GM19043 (cell line): ENCODE measurements around the gene SPTBN4.
"Not testable (repeated sequence)": the region's sequence is repeated elsewhere in the genome, so short reads cannot be mapped to it uniquely, and the experiment has no call there.

Source experiments
- ATAC-seq: cut with Tn5 transposase; IDR thresholded peaks from one replicate; pipeline ENCODE4 v1.9.1; 2021; ENCODE audit warnings: low read depth; ENCODE audit not compliant: unreplicated experiment

Gene SPTBN4

GRCh38 chr19:40555978-40556689, 89.3 kb downstream of the SPTBN4 start:
- no peak for ATAC-seq

DNA sequence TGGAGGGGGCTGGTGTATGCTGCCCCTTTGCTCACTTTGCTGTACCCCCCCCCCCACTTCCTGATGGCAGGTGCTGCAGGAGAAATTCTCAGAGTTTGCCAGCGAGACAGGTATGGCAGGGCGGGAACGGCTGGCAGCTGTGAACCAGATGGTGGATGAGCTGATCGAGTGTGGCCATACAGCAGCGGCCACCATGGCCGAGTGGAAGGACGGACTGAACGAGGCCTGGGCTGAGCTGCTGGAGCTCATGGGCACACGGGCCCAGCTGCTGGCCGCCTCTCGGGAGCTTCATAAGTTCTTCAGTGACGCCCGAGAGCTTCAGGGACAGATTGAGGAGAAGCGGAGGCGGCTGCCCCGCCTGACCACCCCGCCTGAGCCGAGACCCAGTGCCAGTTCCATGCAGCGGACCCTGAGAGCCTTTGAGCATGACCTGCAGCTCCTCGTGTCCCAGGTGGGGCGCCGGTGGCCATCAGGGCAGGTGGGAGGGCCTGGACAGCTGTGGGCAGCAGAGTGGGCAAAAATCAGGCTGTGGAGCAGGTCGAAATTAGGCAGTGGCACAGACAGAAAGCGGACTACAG, 90.2 kb downstream of the SPTBN4 start:
- no peak for ATAC-seq

- ATAC-seq: no peak
These were observed 92.6 kb downstream of the SPTBN4 start for GRCh38 chr19:40559394-40559793.

GRCh38 chr19:40560092-40560507, 93.3 kb downstream of the SPTBN4 start:
- no peak for ATAC-seq

DNA sequence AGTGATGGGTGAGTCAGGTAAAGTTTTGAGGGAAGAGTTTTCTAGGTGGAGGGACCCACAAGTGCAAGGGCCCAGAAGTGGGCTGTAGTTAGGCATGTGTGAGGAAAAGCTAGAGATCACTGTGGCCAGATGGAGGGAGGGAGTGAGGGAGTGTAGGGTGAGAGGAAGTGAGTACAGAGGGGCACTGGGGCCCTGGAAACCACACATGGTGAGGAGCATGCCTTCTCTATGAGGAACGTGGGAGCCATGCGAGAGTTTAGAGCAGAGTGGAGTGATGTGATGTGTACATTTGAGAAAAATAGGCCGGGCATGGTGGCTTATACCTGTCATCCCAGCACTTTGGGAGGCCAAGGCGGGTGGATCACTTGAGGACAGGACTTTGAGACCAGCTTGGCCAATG, 95.1 kb downstream of the SPTBN4 start:
- no peak for ATAC-seq

DNA sequence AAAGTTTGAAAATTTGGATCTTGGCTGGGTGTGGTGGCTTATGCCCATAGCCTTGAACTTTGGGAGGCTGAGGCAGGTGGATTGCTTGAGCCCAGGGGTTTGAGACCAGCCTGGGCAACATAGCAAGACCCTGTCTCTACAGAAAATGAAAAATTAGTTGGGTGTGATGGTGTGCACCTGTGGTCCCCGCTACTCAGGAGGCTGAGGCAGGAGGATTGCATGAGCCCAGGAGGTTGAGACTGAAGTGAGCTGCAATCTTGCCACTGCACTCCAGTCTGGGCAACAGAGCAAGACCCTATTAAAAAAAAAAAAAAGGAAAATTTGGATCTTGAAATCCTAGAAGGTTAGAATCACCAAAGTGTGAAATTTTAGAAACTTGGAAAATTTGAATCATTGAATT, 97.7 kb downstream of the SPTBN4 start:
- not testable (repeated sequence) for ATAC-seq

DNA sequence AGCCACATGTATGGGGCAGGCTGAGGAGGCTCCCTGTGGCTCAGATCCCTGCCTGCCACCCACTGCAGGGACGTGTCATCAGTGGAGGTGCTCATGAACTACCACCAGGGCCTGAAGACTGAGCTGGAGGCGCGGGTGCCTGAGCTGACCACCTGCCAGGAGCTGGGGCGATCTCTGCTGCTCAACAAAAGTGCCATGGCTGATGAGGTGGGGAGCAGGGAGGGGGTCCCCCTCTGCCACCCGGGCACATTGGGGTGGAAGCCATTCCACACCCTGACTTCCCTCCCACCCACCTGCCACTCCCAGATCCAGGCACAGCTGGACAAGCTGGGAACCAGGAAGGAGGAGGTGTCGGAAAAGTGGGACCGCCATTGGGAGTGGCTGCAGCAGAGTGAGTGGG, 98.6 kb downstream of the SPTBN4 start:
- no peak for ATAC-seq

GRCh38 chr19:40565910-40566495, 99.2 kb downstream of the SPTBN4 start:
- ATAC-seq: no peak

- no peak for ATAC-seq
These were observed 100.4 kb downstream of the SPTBN4 start for GRCh38 chr19:40567040-40567749.

DNA sequence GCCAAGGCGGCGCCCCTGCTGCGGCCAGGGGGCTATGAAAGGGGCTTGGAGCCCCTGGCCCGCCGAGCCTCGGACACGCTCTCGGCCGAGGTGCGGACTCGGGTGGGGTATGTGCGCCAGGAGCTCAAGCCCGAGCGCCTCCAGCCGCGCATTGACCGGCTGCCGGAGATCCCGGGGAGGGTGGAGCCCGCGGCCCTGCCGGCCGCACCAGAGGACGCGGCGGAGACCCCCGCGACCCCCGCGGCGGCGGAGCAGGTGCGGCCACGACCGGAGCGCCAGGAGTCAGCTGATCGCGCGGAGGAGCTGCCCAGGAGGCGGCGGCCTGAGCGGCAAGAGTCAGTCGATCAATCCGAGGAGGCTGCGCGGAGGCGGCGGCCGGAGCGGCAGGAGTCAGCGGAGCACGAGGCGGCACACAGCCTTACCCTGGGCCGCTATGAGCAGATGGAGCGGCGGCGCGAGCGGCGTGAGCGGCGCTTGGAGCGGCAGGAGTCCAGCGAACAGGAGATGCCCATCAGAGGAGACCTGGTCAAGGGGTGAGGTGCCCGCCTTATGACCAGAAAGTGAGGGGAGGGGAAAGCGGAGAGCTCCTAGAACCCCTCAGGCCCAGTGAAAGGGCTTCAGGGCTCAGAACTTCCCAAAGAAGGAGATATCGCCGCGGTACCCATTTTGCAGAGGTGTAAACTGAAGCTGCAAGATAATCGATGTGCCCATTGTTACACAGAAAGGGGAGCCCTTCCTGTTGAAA, 101.1 kb downstream of the SPTBN4 start:
- no peak for ATAC-seq

- ATAC-seq: peak; percentile 80
These were observed 103.7 kb downstream of the SPTBN4 start for GRCh38 chr19:40570313-40571004.

DNA sequence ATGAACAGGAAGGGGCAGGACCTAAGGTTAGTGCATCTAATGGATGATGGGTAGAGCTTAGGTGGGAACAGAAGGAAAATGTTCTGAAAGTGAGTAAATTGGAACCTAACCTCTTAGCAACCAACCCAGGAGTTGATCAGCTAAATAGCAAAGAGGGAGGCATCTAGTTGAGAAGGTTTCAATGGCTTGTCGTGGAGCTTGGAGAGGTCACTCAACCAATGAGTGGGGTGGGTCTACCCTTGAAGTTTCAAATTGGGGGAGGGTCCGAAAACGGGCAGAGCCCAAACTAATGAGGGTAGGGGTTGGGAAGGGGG, 104.2 kb downstream of the SPTBN4 start:
- no peak for ATAC-seq

GRCh38 chr19:40571831-40572495, 105.2 kb downstream of the SPTBN4 start:
- no peak for ATAC-seq

DNA sequence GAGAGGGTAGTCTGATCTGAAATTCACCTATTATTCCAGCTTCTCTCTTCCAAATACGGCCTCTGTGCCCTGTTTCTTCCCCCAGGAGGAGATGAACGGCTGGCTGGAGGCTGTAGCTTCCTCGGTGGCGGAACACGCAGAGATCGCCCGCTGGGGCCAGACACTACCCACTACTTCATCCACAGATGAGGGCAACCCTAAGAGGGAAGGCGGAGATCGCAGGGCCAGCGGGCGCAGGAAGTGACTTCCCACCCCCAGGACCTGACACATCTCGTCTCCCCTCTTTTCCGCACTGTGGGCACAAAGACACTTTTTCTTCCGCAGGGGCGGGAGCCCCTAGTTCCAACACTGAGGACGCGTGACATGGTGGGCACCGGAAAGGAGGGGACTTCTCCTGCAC, 108.5 kb downstream of the SPTBN4 start:
- no peak for ATAC-seq

GRCh38 chr19:40576151-40576584, 109.4 kb downstream of the SPTBN4 start:
- no peak for ATAC-seq

- peak; percentile 97 for ATAC-seq
These were observed 110.0 kb downstream of the SPTBN4 start, which contains the start of gene SHKBP1 for GRCh38 chr19:40576585-40577451. Gene SHKBP1 (plus strand): TSS chr19:40576873. CDS start chr19:40576900, 27 bp downstream.

GRCh38 chr19:40578442-40578908, 111.7 kb downstream of the SPTBN4 start:
- ATAC-seq: no peak

GRCh38 chr19:40580619-40581018, 113.8 kb downstream of the SPTBN4 start:
- ATAC-seq: no peak

GRCh38 chr19:40581531-40581930, 114.7 kb downstream of the SPTBN4 start:
- no peak for ATAC-seq
